ENCODE data around the gene ZNF799.

DNA sequence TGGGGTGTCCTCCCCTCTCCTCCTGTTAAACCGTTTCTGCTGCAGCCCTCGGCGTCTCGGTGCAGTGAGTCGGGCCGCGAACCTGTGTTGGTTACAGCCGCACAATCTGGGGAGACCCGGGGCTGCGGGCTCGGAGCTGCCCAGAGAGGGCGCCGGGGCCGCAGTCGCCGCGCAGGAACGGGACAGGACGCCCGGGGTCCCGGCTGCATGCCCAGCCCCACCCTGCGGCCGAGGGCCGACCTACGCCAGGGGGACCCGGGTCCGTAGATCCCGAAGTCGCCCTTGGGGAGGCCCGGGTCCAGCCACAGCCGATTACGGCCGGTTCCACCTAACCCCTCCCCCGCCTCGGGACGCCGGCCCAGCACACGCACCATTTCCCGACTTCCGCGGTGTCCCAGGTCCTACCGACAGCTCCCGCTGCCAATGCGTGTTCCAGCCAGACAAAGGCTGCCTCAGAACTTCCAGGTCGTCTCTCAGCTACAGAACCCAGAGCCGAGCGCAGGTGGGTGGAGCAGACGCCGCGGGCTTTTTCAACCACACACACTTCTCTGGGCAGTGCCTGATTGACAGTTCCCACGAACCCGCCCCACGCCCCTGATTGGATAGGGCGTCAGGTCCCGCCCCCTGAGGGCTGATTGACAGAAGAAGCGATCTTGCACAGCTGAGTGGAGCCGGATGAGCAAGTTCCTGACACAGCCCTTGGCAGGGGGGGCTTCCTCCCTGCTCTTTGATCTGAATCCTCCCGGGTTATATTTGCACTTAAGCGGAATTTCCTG lies 39.7 kb upstream of the ZNF799 start, which contains the start of gene ZNF443:
- no peak for TF ChIP-seq EZH2 (IDR thresholded peaks at IDR 0.05; ENCODE audit: borderline replicate concordance)
- TF ChIP-seq, protein P1, sequence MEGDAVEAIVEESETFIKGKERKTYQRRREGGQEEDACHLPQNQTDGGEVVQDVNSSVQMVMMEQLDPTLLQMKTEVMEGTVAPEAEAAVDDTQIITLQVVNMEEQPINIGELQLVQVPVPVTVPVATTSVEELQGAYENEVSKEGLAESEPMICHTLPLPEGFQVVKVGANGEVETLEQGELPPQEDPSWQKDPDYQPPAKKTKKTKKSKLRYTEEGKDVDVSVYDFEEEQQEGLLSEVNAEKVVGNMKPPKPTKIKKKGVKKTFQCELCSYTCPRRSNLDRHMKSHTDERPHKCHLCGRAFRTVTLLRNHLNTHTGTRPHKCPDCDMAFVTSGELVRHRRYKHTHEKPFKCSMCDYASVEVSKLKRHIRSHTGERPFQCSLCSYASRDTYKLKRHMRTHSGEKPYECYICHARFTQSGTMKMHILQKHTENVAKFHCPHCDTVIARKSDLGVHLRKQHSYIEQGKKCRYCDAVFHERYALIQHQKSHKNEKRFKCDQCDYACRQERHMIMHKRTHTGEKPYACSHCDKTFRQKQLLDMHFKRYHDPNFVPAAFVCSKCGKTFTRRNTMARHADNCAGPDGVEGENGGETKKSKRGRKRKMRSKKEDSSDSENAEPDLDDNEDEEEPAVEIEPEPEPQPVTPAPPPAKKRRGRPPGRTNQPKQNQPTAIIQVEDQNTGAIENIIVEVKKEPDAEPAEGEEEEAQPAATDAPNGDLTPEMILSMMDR (IDR thresholded peaks at IDR 0.05; ENCODE audit: poor library complexity), result peak; percentile 6
